Smooth muscle cell (in vitro differentiated cells): ENCODE data around the gene GPC6. TPM values are rescaled to one million over a fixed set of nuclear protein-coding genes. Genes with fewer than 3 reads are reported as not detected.

Source experiments
- DNase-seq: peaks from one replicate; lab custom pipeline; 2025; ENCODE audit not compliant: unreplicated experiment; lab: John Stamatoyannopoulos, UW
- H2AFZ ChIP-seq: fragments of 200-600 bp; sonication (generic); 2 replicates; pipeline ENCODE4 v1.6.0; 2016; ENCODE audit warnings: antibody characterized with exemption, low read depth, mild to moderate bottlenecking
- H3F3A ChIP-seq: fragments of 200-600 bp; sonication (generic); 2 replicates; pipeline ENCODE4 v1.6.0; 2017; ENCODE audit warnings: antibody characterized with exemption, low read depth
- H3K27ac ChIP-seq: fragments of 200-600 bp; sonication (generic); 2 replicates; pipeline ENCODE4 v1.5.1; 2016; ENCODE audit warnings: low read depth, mild to moderate bottlenecking
- H3K27me3 ChIP-seq: fragments of 200-600 bp; sonication (generic); 2 replicates; pipeline ENCODE4 v1.6.1; 2016; ENCODE audit warnings: low read depth, mild to moderate bottlenecking
- H3K36me3 ChIP-seq: fragments of 200-600 bp; sonication (generic); 2 replicates; pipeline ENCODE4 v1.5.1; 2016; ENCODE audit warnings: low read depth
- H3K4me1 ChIP-seq: fragments of 200-600 bp; sonication (generic); 2 replicates; pipeline ENCODE4 v1.5.1; 2016; ENCODE audit warnings: low read depth
- H3K4me2 ChIP-seq: fragments of 200-600 bp; sonication (generic); 2 replicates; pipeline ENCODE4 v1.6.0; 2016; ENCODE audit warnings: mild to moderate bottlenecking
- H3K4me3 ChIP-seq: fragments of 200-600 bp; sonication (generic); 2 replicates; pipeline ENCODE4 v1.5.1; 2016; ENCODE audit warnings: mild to moderate bottlenecking
- H3K79me2 ChIP-seq: fragments of 200-600 bp; sonication (generic); 2 replicates; pipeline ENCODE4 v1.6.0; 2016; ENCODE audit warnings: low read depth, mild to moderate bottlenecking
- H3K9ac ChIP-seq: fragments of 200-600 bp; sonication (generic); 2 replicates; pipeline ENCODE4 v1.6.0; 2016; ENCODE audit warnings: low read depth
- H3K9me3 ChIP-seq: fragments of 200-600 bp; sonication (generic); replicated peaks from 2 replicates; pipeline ENCODE4 v1.5.1; 2016; ENCODE audit warnings: low read depth
- H4K20me1 ChIP-seq: fragments of 200-600 bp; sonication (generic); 2 replicates; pipeline ENCODE4 v1.6.0; 2016; ENCODE audit warnings: low read depth
- CTCF ChIP-seq: fragments of 200-600 bp; sonication (generic); IDR thresholded peaks from 2 replicates; pipeline ENCODE4 v1.5.1; 2017; ENCODE audit warnings: borderline replicate concordance, mild to moderate bottlenecking, antibody characterized with exemption; ENCODE audit not compliant: insufficient read depth, poor library complexity, severe bottlenecking
- WGBS: methylation state at CpG from one replicate; pipeline ENCODE4 v1.1.7; 2016; ENCODE audit warnings: low lambda C conversion rate; 5-methylcytosine and 5-hydroxymethylcytosine counted together
- polyA plus RNA-seq: library from polyadenylated mRNA; unstranded; fragments of >200 nt; fragmentation: Nextera tagmentation; extraction: Ambion mirVana; gene quantifications from 2 replicates; pipeline ENCODE4 v1.2.1, GENCODE V29; 2016
- total RNA-seq: library from RNA; depleted of rRNA; stranded (reverse); fragments of >200 nt; gene quantifications from 2 replicates; pipeline ENCODE4 v1.2.3, GENCODE V29; 2014

GPC6 gene
- total and polyA plus RNA-seq, 2 experiments from 2014 or later = 19.7 to 68.5 TPM

GRCh38 chr13:93511011-93511410 lies 284.4 kb downstream of the GPC6 start:
- no peaks in the 10 kb centered on the region for H3K4me1 ChIP-seq
- no peaks in the 10 kb centered on the region for H3K9me3 ChIP-seq
- H3K9ac ChIP-seq = no peak overlapping the region
- no peak overlapping the region for H3K4me3 ChIP-seq
- no peak for TF ChIP-seq CTCF
- no peak overlapping the region for H3K4me2 ChIP-seq
- H3K27me3 ChIP-seq = no peaks in the 10 kb centered on the region
- no peaks in the 10 kb centered on the region for H3K36me3 ChIP-seq
- DNase-seq = no peak
- WGBS = 67% methylated on average over 2 of the region's 2 CpGs
- peaks cover 12% of the 10 kb centered on the region for H4K20me1 ChIP-seq
- H2AFZ ChIP-seq = no peak overlapping the region
- peaks cover 20% of the 10 kb centered on the region for H3K79me2 ChIP-seq
- no peak overlapping the region for H3K27ac ChIP-seq
- peaks cover 1% of the 10 kb centered on the region for H3F3A ChIP-seq

GRCh38 chr13:93515267-93515666 lies 288.7 kb downstream of the GPC6 start:
- TF ChIP-seq CTCF = no peak
- Histone ChIP-seq H2AFZ (no peak overlapping the region), H3K4me3 (no peak overlapping the region), H3K9me3 (no peaks in the 10 kb centered on the region), H3F3A (no peaks in the 10 kb centered on the region), H3K27ac (no peak overlapping the region), H3K79me2 (peaks cover 20% of the 10 kb centered on the region), H3K4me1 (no peaks in the 10 kb centered on the region), H3K36me3 (no peaks in the 10 kb centered on the region), H3K27me3 (no peaks in the 10 kb centered on the region), H3K9ac (no peak overlapping the region), H3K4me2 (no peak overlapping the region), H4K20me1 (peaks cover 28% of the 10 kb centered on the region)
- DNase-seq = no peak

- DNase-seq = no peak
- TF ChIP-seq CTCF = no peak
- Histone ChIP-seq H4K20me1 (peaks cover 20% of the 10 kb centered on the region), H3K4me3 (no peak overlapping the region), H3K9ac (no peak overlapping the region), H3K27ac (no peak overlapping the region), H3K4me2 (no peak overlapping the region), H3K9me3 (no peaks in the 10 kb centered on the region), H3K79me2 (peaks cover 11% of the 10 kb centered on the region), H3K27me3 (no peaks in the 10 kb centered on the region), H3F3A (no peaks in the 10 kb centered on the region), H2AFZ (no peak overlapping the region), H3K4me1 (peaks cover 3% of the 10 kb centered on the region), H3K36me3 (no peaks in the 10 kb centered on the region)
These were observed 291.1 kb downstream of the GPC6 start for GRCh38 chr13:93517658-93518057.

DNA sequence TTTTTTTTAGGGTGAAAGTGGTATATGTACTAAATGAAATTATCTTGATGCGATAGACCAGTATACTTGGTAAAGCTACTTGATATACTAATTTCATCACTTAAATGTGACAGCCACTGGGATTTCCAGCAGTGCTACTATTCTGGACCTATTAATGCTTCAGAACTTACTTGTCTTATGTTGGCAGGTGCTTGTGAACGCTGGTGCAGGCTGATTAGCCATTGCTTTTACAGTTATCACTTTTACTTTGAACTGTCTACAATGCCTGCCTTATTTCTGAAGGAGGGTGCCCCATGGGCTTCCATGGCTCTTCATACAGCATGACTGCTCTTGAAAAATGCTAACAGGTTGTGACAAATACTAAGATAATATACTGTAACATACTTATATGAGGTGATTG lies 294.7 kb downstream of the GPC6 start:
- peaks cover 5% of the 10 kb centered on the region for H3K4me1 ChIP-seq
- H3K79me2 ChIP-seq = peaks cover 15% of the 10 kb centered on the region
- H3K36me3 ChIP-seq = no peaks in the 10 kb centered on the region
- 94% methylated on average over 2 of the region's 2 CpGs for WGBS
- H3F3A ChIP-seq = no peaks in the 10 kb centered on the region
- no peak overlapping the region for H2AFZ ChIP-seq
- TF ChIP-seq CTCF = no peak
- no peak overlapping the region for H3K4me2 ChIP-seq
- no peak overlapping the region for H3K4me3 ChIP-seq
- no peaks in the 10 kb centered on the region for H3K27me3 ChIP-seq
- no peak overlapping the region for H3K9ac ChIP-seq
- H3K9me3 ChIP-seq = no peaks in the 10 kb centered on the region
- peaks cover 16% of the 10 kb centered on the region for H4K20me1 ChIP-seq
- DNase-seq = no peak
- no peak overlapping the region for H3K27ac ChIP-seq
